Endodermal cell (in vitro differentiated cells): ENCODE measurements around the gene NINL. TPM values are rescaled to one million over a fixed set of nuclear protein-coding genes. Genes with fewer than 3 reads are reported as not detected.
"Not testable (repeated sequence)": the region's sequence is repeated elsewhere in the genome, so short reads cannot be mapped to it uniquely, and the experiment has no call there.

Experiments used
- DNase-seq: peaks from one replicate; pipeline ENCODE4 v3.0.0-alpha.2; 2017
- H3K27ac ChIP-seq: 2 replicates; pipeline ENCODE4 v1.5.1; 2013; ENCODE audit warnings: mild to moderate bottlenecking, low read depth, low read length, moderate library complexity
- H3K27me3 ChIP-seq: 2 replicates; pipeline ENCODE4 v1.6.1; 2013; ENCODE audit warnings: mild to moderate bottlenecking, low read length, moderate library complexity; ENCODE audit not compliant: insufficient read depth, control insufficient read depth, poor library complexity, severe bottlenecking
- H3K36me3 ChIP-seq: 2 replicates; pipeline ENCODE4 v1.7.0; 2013; ENCODE audit warnings: mild to moderate bottlenecking, low read length, moderate library complexity; ENCODE audit not compliant: control insufficient read depth, insufficient read depth
- H3K4me1 ChIP-seq: one replicate; pipeline ENCODE4 v1.7.0; 2013; ENCODE audit warnings: low read length; ENCODE audit not compliant: control insufficient read depth, insufficient read depth
- H3K4me3 ChIP-seq: 2 replicates; pipeline ENCODE4 v1.5.1; 2013; ENCODE audit warnings: mild to moderate bottlenecking, low read length, moderate library complexity
- H3K9ac ChIP-seq: 2 replicates; pipeline ENCODE4 v1.6.1; 2013; ENCODE audit warnings: mild to moderate bottlenecking, low read length, moderate library complexity; ENCODE audit not compliant: poor library complexity, severe bottlenecking; ENCODE audit errors: extremely low read depth
- H3K9me3 ChIP-seq: 2 replicates; pipeline ENCODE4 v1.6.1; 2013; ENCODE audit warnings: mild to moderate bottlenecking, low read length, moderate library complexity; ENCODE audit not compliant: control insufficient read depth
- H3K27ac Mint-ChIP-seq: 2 replicates; pipeline ENCODE4 v1.8.0; 2020; ENCODE audit warnings: mixed read lengths
- H3K27me3 Mint-ChIP-seq: 2 replicates; pipeline ENCODE4 v1.8.0; 2021; ENCODE audit warnings: mild to moderate bottlenecking, mixed read lengths; ENCODE audit not compliant: insufficient read depth
- H3K36me3 Mint-ChIP-seq: 2 replicates; pipeline ENCODE4 v1.8.0; 2020; ENCODE audit warnings: low read depth, mixed read lengths
- H3K4me1 Mint-ChIP-seq: 2 replicates; pipeline ENCODE4 v1.8.0; 2020; ENCODE audit warnings: mixed read lengths
- H3K4me3 Mint-ChIP-seq: 2 replicates; pipeline ENCODE4 v1.8.0; 2020; ENCODE audit warnings: mild to moderate bottlenecking, moderate library complexity, mixed read lengths
- H3K9me3 Mint-ChIP-seq: 2 replicates; pipeline ENCODE4 v1.8.0; 2020; ENCODE audit warnings: mild to moderate bottlenecking, mixed read lengths
- CTCF ChIP-seq: fragments of 200-600 bp; sonication (generic); conservative IDR thresholded peaks from 2 replicates; pipeline ENCODE4 v1.5.0; 2021; ENCODE audit warnings: antibody characterized with exemption, mild to moderate bottlenecking
- WGBS, 2 experiments: methylation state at CpG; one replicate each; pipeline versions ENCODE4 v1.1.5 to v1.1.7; 2013; ENCODE audit warnings: missing lambda C conversion rate in 2 of 2, mixed read lengths in 1 of 2; ENCODE audit not compliant: insufficient coverage in 1 of 2, insufficient read length in 1 of 2; 5-methylcytosine and 5-hydroxymethylcytosine counted together
- total RNA-seq, 2 donors: library from RNA; stranded (reverse); fragmentation: NEBNext Ultra II Directional in 1 of 2; extraction: Animal tissue kit (Norgen Biotek cat#: 25700) in 1 of 2; gene quantifications; 2 replicates in 1 of 2; 3 replicates in 1 of 2; pipeline ENCODE4 v1.2.1, GENCODE V29; 2021

The NINL gene
- total RNA-seq, 2 donors from 2014 or later = 78.5 to 101 TPM

GRCh38 chr20:25477014-25477882 lies 108.1 kb downstream of the NINL start:
- DNase-seq = no peak
- no peaks in the 10 kb centered on the region for H3K4me1 Mint-ChIP-seq
- no peaks in the 10 kb centered on the region for H3K9me3 Mint-ChIP-seq
- H3K4me3 ChIP-seq = no peak overlapping the region
- no peak overlapping the region for H3K27ac ChIP-seq
- H3K4me1 ChIP-seq = no peaks in the 10 kb centered on the region
- H3K27me3 ChIP-seq = no peaks in the 10 kb centered on the region
- WGBS, 2 experiments = 95 to 98% methylated on average over 20 to 28 of the region's 28 CpGs
- TF ChIP-seq CTCF = no peak
- no peak overlapping the region for H3K9ac ChIP-seq
- H3K27me3 Mint-ChIP-seq = no peaks in the 10 kb centered on the region
- no peak overlapping the region for H3K27ac Mint-ChIP-seq
- H3K9me3 ChIP-seq = no peaks in the 10 kb centered on the region
- peaks cover 71% of the 10 kb centered on the region for H3K36me3 Mint-ChIP-seq
- peaks cover 79% of the 10 kb centered on the region for H3K36me3 ChIP-seq
- H3K4me3 Mint-ChIP-seq = no peak overlapping the region

- TF ChIP-seq CTCF = no peak
- H3K27me3 Mint-ChIP-seq = no peaks in the 10 kb centered on the region
- Histone ChIP-seq H3K27ac (no peak overlapping the region), H3K36me3 (peaks cover 78% of the 10 kb centered on the region), H3K4me3 (no peak overlapping the region), H3K4me1 (no peaks in the 10 kb centered on the region), H3K9ac (no peak overlapping the region), H3K27me3 (no peaks in the 10 kb centered on the region), H3K9me3 (no peaks in the 10 kb centered on the region)
- H3K4me1 Mint-ChIP-seq = no peaks in the 10 kb centered on the region
- 95 to 96% methylated on average over 30 to 52 of the region's 52 CpGs for WGBS, 2 experiments
- H3K9me3 Mint-ChIP-seq = no peaks in the 10 kb centered on the region
- peak overlapping the region; percentile 39 for H3K27ac Mint-ChIP-seq
- DNase-seq = peak; percentile 46
- H3K36me3 Mint-ChIP-seq = peaks cover 74% of the 10 kb centered on the region
- H3K4me3 Mint-ChIP-seq = no peak overlapping the region
Observed at GRCh38 chr20:25476106-25477013, 109.0 kb downstream of the NINL start.

GRCh38 chr20:25473297-25473696 lies 112.0 kb downstream of the NINL start:
- H3K36me3 ChIP-seq = peaks cover 69% of the 10 kb centered on the region
- H3K9me3 Mint-ChIP-seq, H3K4me3 ChIP-seq, H3K9ac ChIP-seq, DNase-seq, H3K4me1 Mint-ChIP-seq, H3K9me3 ChIP-seq, H3K27me3 ChIP-seq, H3K27me3 Mint-ChIP-seq, H3K4me1 ChIP-seq, H3K27ac ChIP-seq, H3K27ac Mint-ChIP-seq, H3K4me3 Mint-ChIP-seq: not testable (repeated sequence)
- 100% methylated on average over 1 of the region's 2 CpGs; no CpG with 5 or more reads in 1 of the 2 experiments for WGBS, 2 experiments
- peaks cover 66% of the 10 kb centered on the region for H3K36me3 Mint-ChIP-seq
